IMR-90 (cell line): ENCODE results near the gene GPSM1. TPM values are rescaled to one million over a fixed set of nuclear protein-coding genes. Genes with fewer than 3 reads are reported as not detected.

Experiments
- ATAC-seq: fragments of 200-7000 bp; cut with Tn5 transposase; 2 replicates; pipeline ENCODE4 v1.9.1; 2020; ENCODE audit warnings: low read depth, mild to moderate bottlenecking, moderate library complexity
- BruUV-seq: library from RNA; stranded (reverse); fragments of 400-500 nt; replicated peaks from 2 replicates; lab custom pipeline; 2021; lab: Mats Ljungman, UMichigan
- CTCF ChIA-PET: fragments of 300-600 bp; formaldehyde crosslinking; extraction: SDS; loops from one replicate; lab custom pipeline; 2021; ENCODE audit warnings: antibody characterized with exemption; lab: Yijun Ruan, JAX
- POLR2A ChIA-PET: fragments of 300-600 bp; sonication (Branson Sonifier 250); formaldehyde crosslinking; loops from one replicate; lab custom pipeline; 2022; ENCODE audit warnings: antibody characterized with exemption; ENCODE audit not compliant: unreplicated experiment; lab: Charles Lee
- DNase-seq: peaks from one replicate; pipeline ENCODE4 v3.0.0; 2013
- H2AFZ ChIP-seq: replicated peaks from 2 replicates; pipeline ENCODE3; 2013; ENCODE audit warnings: low read length, mild to moderate bottlenecking; ENCODE audit not compliant: poor library complexity
- H2AK5ac ChIP-seq: 2 replicates; pipeline ENCODE4 v1.6.1; 2013; ENCODE audit warnings: low read depth, low read length, inconsistent platforms
- H2AK9ac ChIP-seq: replicated peaks from 2 replicates; pipeline ENCODE3; 2013; ENCODE audit warnings: mild to moderate bottlenecking, low read depth, low read length, moderate library complexity; ENCODE audit not compliant: poor library complexity
- H2BK120ac ChIP-seq: 2 replicates; pipeline ENCODE4 v1.6.1; 2013; ENCODE audit warnings: low read depth, low read length, inconsistent platforms
- H2BK15ac ChIP-seq: 3 replicates; pipeline ENCODE4 v1.6.1; 2013; ENCODE audit warnings: low read depth, low read length, inconsistent platforms
- H2BK20ac ChIP-seq: 2 replicates; pipeline ENCODE4 v1.6.1; 2013; ENCODE audit warnings: low read depth, mild to moderate bottlenecking, inconsistent platforms, low read length, moderate library complexity
- H2BK5ac ChIP-seq: 2 replicates; pipeline ENCODE4 v1.6.1; 2013; ENCODE audit warnings: mild to moderate bottlenecking, low read depth, low read length, inconsistent platforms; ENCODE audit not compliant: poor library complexity, severe bottlenecking
- H3K14ac ChIP-seq: replicated peaks from 2 replicates; pipeline ENCODE4 v1.6.1; 2013; ENCODE audit warnings: low read depth, low read length, inconsistent platforms
- H3K18ac ChIP-seq: 2 replicates; pipeline ENCODE4 v1.6.1; 2013; ENCODE audit warnings: low read depth, low read length, control low read depth
- H3K23ac ChIP-seq: 2 replicates; pipeline ENCODE4 v1.6.1; 2013; ENCODE audit warnings: low read depth, low read length, inconsistent platforms
- H3K27ac ChIP-seq: 2 replicates; pipeline ENCODE4 v1.5.1; 2013; ENCODE audit warnings: mild to moderate bottlenecking, control low read depth, low read length; ENCODE audit not compliant: insufficient read depth
- H3K27me3 ChIP-seq: 2 replicates; pipeline ENCODE4 v1.6.1; 2013; ENCODE audit warnings: low read length; ENCODE audit not compliant: control insufficient read depth, insufficient read depth
- H3K36me3 ChIP-seq: 2 replicates; pipeline ENCODE4 v1.6.1; 2013; ENCODE audit warnings: low read length, mixed read lengths; ENCODE audit not compliant: control insufficient read depth, insufficient read depth
- H3K4ac ChIP-seq: 2 replicates; pipeline ENCODE4 v1.6.1; 2013; ENCODE audit warnings: low read depth, low read length, inconsistent platforms
- H3K4me1 ChIP-seq: 2 replicates; pipeline ENCODE4 v1.6.1; 2013; ENCODE audit warnings: low read length, mixed read lengths; ENCODE audit not compliant: control insufficient read depth, insufficient read depth
- H3K4me2 ChIP-seq: 2 replicates; pipeline ENCODE4 v1.6.1; 2013; ENCODE audit warnings: low read depth, mild to moderate bottlenecking, control low read depth, low read length, moderate library complexity
- H3K4me3 ChIP-seq: 2 replicates; pipeline ENCODE4 v1.5.1; 2013; ENCODE audit warnings: low read depth, mild to moderate bottlenecking, control low read depth, low read length, moderate library complexity; ENCODE audit not compliant: insufficient read depth
- H3K56ac ChIP-seq: 2 replicates; pipeline ENCODE4 v1.6.1; 2013; ENCODE audit warnings: low read length, inconsistent platforms; ENCODE audit not compliant: insufficient read depth; ENCODE audit errors: extremely low read depth
- H3K79me1 ChIP-seq, 2 experiments: 2 replicates each; pipeline ENCODE4 v1.6.1; 2013; ENCODE audit warnings: low read length in 2 of 2, inconsistent platforms in 1 of 2, low read depth in 1 of 2
- H3K9ac ChIP-seq: 2 replicates; pipeline ENCODE4 v1.6.1; 2013; ENCODE audit warnings: low read depth, low read length, control low read depth
- H3K9me1 ChIP-seq: 2 replicates; pipeline ENCODE4 v1.6.1; 2013; ENCODE audit warnings: low read length, inconsistent platforms; ENCODE audit not compliant: insufficient read depth
- H3K9me3 ChIP-seq: 2 replicates; pipeline ENCODE4 v1.6.1; 2013; ENCODE audit warnings: low read length; ENCODE audit not compliant: control insufficient read depth, insufficient read depth
- H4K20me1 ChIP-seq: 2 replicates; pipeline ENCODE4 v1.6.1; 2013; ENCODE audit warnings: low read length, inconsistent platforms; ENCODE audit not compliant: insufficient read depth
- H4K5ac ChIP-seq: 2 replicates; pipeline ENCODE4 v1.6.1; 2013; ENCODE audit warnings: mild to moderate bottlenecking, low read depth, low read length, control low read depth
- H4K8ac ChIP-seq, 2 experiments: 2 replicates each; pipeline ENCODE4 v1.6.1; 2013; ENCODE audit warnings: low read depth in 2 of 2, low read length in 2 of 2, control low read depth in 1 of 2, inconsistent platforms in 1 of 2
- H4K91ac ChIP-seq: 2 replicates; pipeline ENCODE4 v1.6.1; 2013; ENCODE audit warnings: low read depth, low read length, inconsistent platforms; ENCODE audit not compliant: insufficient read depth
- CEBPB ChIP-seq: IDR thresholded peaks from 2 replicates; pipeline ENCODE4 v1.6.1; 2012; ENCODE audit warnings: low read depth, low read length, improper control_type of control experiment
- CHD1 ChIP-seq: IDR thresholded peaks from 2 replicates; pipeline ENCODE4 v1.6.1; 2012; ENCODE audit warnings: low read depth, low read length, improper control_type of control experiment
- CTCF ChIP-seq: conservative IDR thresholded peaks from 2 replicates; pipeline ENCODE4 v1.5.1; 2012; ENCODE audit warnings: mild to moderate bottlenecking, low read depth, low read length, improper control_type of control experiment
- ELK1 ChIP-seq: fragments of 150-350 bp; IDR thresholded peaks from 2 replicates; pipeline ENCODE4 v1.6.1; 2016; ENCODE audit warnings: low read depth, mild to moderate bottlenecking, low read length, moderate library complexity, borderline replicate concordance
- FOS ChIP-seq: fragments of 150-350 bp; IDR thresholded peaks from 2 replicates; pipeline ENCODE4 v1.6.1; 2016; ENCODE audit warnings: low read depth, low read length
- MAFK ChIP-seq: IDR thresholded peaks from 2 replicates; pipeline ENCODE4 v1.6.1; 2012; ENCODE audit warnings: low read depth, low read length, improper control_type of control experiment
- MAZ ChIP-seq: IDR thresholded peaks from 2 replicates; pipeline ENCODE4 v1.6.1; 2012; ENCODE audit warnings: low read depth, mild to moderate bottlenecking, low read length, improper control_type of control experiment, moderate library complexity, borderline replicate concordance
- MXI1 ChIP-seq: IDR thresholded peaks from 2 replicates; pipeline ENCODE4 v1.6.1; 2012; ENCODE audit warnings: low read depth, mild to moderate bottlenecking, low read length, moderate library complexity, borderline replicate concordance
- NFE2L2 ChIP-seq: fragments of 150-350 bp; IDR thresholded peaks from 2 replicates; pipeline ENCODE4 v1.6.1; 2016; ENCODE audit warnings: low read depth, mild to moderate bottlenecking, low read length
- POLR2A ChIP-seq: IDR thresholded peaks from 2 replicates; pipeline ENCODE4 v1.6.1; 2012; ENCODE audit warnings: mild to moderate bottlenecking, low read depth, low read length
- RAD21 ChIP-seq: IDR thresholded peaks from 2 replicates; pipeline ENCODE4 v1.6.1; 2012; ENCODE audit warnings: low read length, improper control_type of control experiment
- RCOR1 ChIP-seq: IDR thresholded peaks from 2 replicates; pipeline ENCODE4 v1.6.1; 2012; ENCODE audit warnings: mild to moderate bottlenecking, low read length, improper control_type of control experiment; ENCODE audit not compliant: insufficient replicate concordance
- RFX5 ChIP-seq: IDR thresholded peaks from 2 replicates; pipeline ENCODE4 v1.8.0; 2012; ENCODE audit warnings: low read depth, mild to moderate bottlenecking, low read length, moderate library complexity
- SMC3 ChIP-seq: fragments of 150-350 bp; IDR thresholded peaks from 2 replicates; pipeline ENCODE4 v1.6.1; 2016; ENCODE audit warnings: low read depth, mild to moderate bottlenecking, antibody characterized with exemption, low read length, moderate library complexity
- USF2 ChIP-seq: fragments of 150-350 bp; IDR thresholded peaks from 2 replicates; pipeline ENCODE4 v1.6.1; 2017; ENCODE audit warnings: mild to moderate bottlenecking, antibody characterized with exemption, low read length, low read depth
- WGBS, 2 experiments: methylation state at CpG; one replicate each; pipeline versions ENCODE4 v1.1.5 to v1.1.7; 2013; ENCODE audit warnings: missing lambda C conversion rate in 2 of 2; ENCODE audit not compliant: insufficient read length in 1 of 2; ENCODE audit errors: extremely low coverage in 2 of 2; 5-methylcytosine and 5-hydroxymethylcytosine counted together
- dilution Hi-C: fragments of 300-500 bp; cut with HindIII; formaldehyde crosslinking; loops from one replicate; pipeline ENCODE4 v1.14.3; 2018; ENCODE audit warnings: low sequenced_read_pairs; ENCODE audit not compliant: unreplicated experiment
- in situ Hi-C: fragments of 300-500 bp; cut with MboI; formaldehyde crosslinking; loops from 3 replicates; pipeline ENCODE4 v1.14.3; 2019; ENCODE audit warnings: low sequenced_read_pairs, inconsistent platforms, mixed read lengths
- intact Hi-C: fragments of 100-400 bp; cut with micrococcal nuclease; formaldehyde crosslinking; loops from 2 replicates; pipeline ENCODE4 v1.10.0; 2022
- polyA plus RNA-seq, 3 experiments: library from polyadenylated mRNA; depleted of rRNA; stranded (reverse); fragments of >200 nt; gene quantifications; 2 replicates each; pipeline ENCODE4 v1.2.3, GENCODE V29; 2012; ENCODE audit warnings: low replicate concordance in 1 of 3
- total RNA-seq: library from RNA; depleted of rRNA; stranded (reverse); fragments of >200 nt; gene quantifications from 2 replicates; pipeline ENCODE4 v1.2.3, GENCODE V29; 2012

The GPSM1 gene
- total and polyA plus RNA-seq, 2 of the 4 experiments (the other 2 are of a cell fraction): 28.7 to 71.2 TPM

- H3K27ac ChIP-seq: no peak overlapping the region
- peak overlapping the region; percentile 38; the same call in 1 of the 2 replicates for H2AK5ac ChIP-seq
- H3K4me1 ChIP-seq: peaks cover 18% of the 10 kb centered on the region
- H3K14ac ChIP-seq: no peak overlapping the region
- H3K79me1 ChIP-seq: peaks cover 3 to 7% of the 10 kb centered on the region in 2 experiments; a peak in 1 of 4 replicates
- no peak overlapping the region for H2BK120ac ChIP-seq
- H3K4me2 ChIP-seq: no peak overlapping the region
- H3K4me3 ChIP-seq: no peak overlapping the region
- H2BK20ac ChIP-seq: no peak overlapping the region
- DNase-seq: no peak
- no peak overlapping the region for H2AK9ac ChIP-seq
- dilution Hi-C loops (no loop called here), intact Hi-C loops (no loop called here), in situ Hi-C loops (loop anchor here (5.0 kb wide), 1 partner anchor 81 kb away; the partner anchor contains the start of gene SNAPC4)
- ChIA-PET POLR2A (no interaction called here), CTCF (no interaction called here)
- H4K91ac ChIP-seq: no peak overlapping the region
- ATAC-seq: no peak
- no peak overlapping the region for H2BK15ac ChIP-seq
- peaks cover 5% of the 10 kb centered on the region; the same call in 1 of the 2 replicates for H3K9me1 ChIP-seq
- peaks cover 2% of the 10 kb centered on the region; the same call in 1 of the 2 replicates for H3K9me3 ChIP-seq
- H3K56ac ChIP-seq: no peak overlapping the region
- no peak overlapping the region for H3K18ac ChIP-seq
- TF ChIP-seq ELK1 (no peak), MAZ (no peak), USF2 (no peak), POLR2A (no peak), MAFK (no peak), CTCF (no peak), CHD1 (no peak), RCOR1 (no peak), RFX5 (no peak), SMC3 (no peak), CEBPB (no peak), MXI1 (no peak), RAD21 (no peak), FOS (no peak), NFE2L2 (no peak)
- peak overlapping the region; percentile 51 for H2AFZ ChIP-seq
- WGBS, 2 experiments: 85% methylated on average over 9 of the region's 19 CpGs; no CpG with 5 or more reads in 1 of the 2 experiments
- no peak overlapping the region for H3K4ac ChIP-seq
- BruUV-seq: no TSS peak
- H4K8ac ChIP-seq: no peak overlapping the region
- H3K36me3 ChIP-seq: no peaks in the 10 kb centered on the region
- H2BK5ac ChIP-seq: no peak overlapping the region
- H3K9ac ChIP-seq: no peak overlapping the region
- H3K27me3 ChIP-seq: no peaks in the 10 kb centered on the region
- no peak overlapping the region for H3K23ac ChIP-seq
- H4K20me1 ChIP-seq: no peaks in the 10 kb centered on the region
- no peak overlapping the region for H4K5ac ChIP-seq
Observed at GRCh38 chr9:136321561-136321960, 5.8 kb upstream of the GPSM1 start.
